H9 (cell line): ENCODE results near the gene TP53BP2. TPM values are rescaled to one million over a fixed set of nuclear protein-coding genes. Genes with fewer than 3 reads are reported as not detected.
"Not testable (repeated sequence)": the region's sequence is repeated elsewhere in the genome, so short reads cannot be mapped to it uniquely, and the experiment has no call there.

ENCODE experiments used
- DNase-seq: peaks from one replicate; pipeline ENCODE4 v3.0.0-alpha.2; 2017
- H2AFZ ChIP-seq: one replicate; pipeline ENCODE4 v1.6.1; 2013; ENCODE audit warnings: mild to moderate bottlenecking, low read length, control low read depth, moderate library complexity
- H2AK5ac ChIP-seq: 2 replicates; pipeline ENCODE4 v1.6.1; 2013; ENCODE audit warnings: low read length, control low read depth, mixed read lengths; ENCODE audit not compliant: insufficient read length
- H2BK120ac ChIP-seq: one replicate; pipeline ENCODE4 v1.6.1; 2013; ENCODE audit warnings: low read depth, mild to moderate bottlenecking, low read length, control low read depth, inconsistent platforms; ENCODE audit not compliant: poor library complexity, severe bottlenecking
- H2BK12ac ChIP-seq: 2 replicates; pipeline ENCODE4 v1.6.1; 2013; ENCODE audit warnings: low read length, control low read depth, mixed read lengths, low read depth; ENCODE audit not compliant: insufficient read length
- H2BK15ac ChIP-seq: 2 replicates; pipeline ENCODE4 v1.6.1; 2013; ENCODE audit warnings: low read depth, low read length, control low read depth
- H2BK20ac ChIP-seq: one replicate; pipeline ENCODE4 v1.6.1; 2013; ENCODE audit warnings: low read depth, mild to moderate bottlenecking, low read length, control low read depth, inconsistent platforms; ENCODE audit not compliant: poor library complexity, severe bottlenecking
- H2BK5ac ChIP-seq: 2 replicates; pipeline ENCODE4 v1.6.1; 2013; ENCODE audit warnings: low read length, control low read depth, mixed read lengths; ENCODE audit not compliant: insufficient read length
- H3K14ac ChIP-seq: 2 replicates; pipeline ENCODE4 v1.6.1; 2013; ENCODE audit warnings: low read length, control low read depth; ENCODE audit not compliant: insufficient read depth
- H3K18ac ChIP-seq: 2 replicates; pipeline ENCODE4 v1.6.1; 2013; ENCODE audit warnings: low read depth, mild to moderate bottlenecking, mixed read lengths, low read length, control low read depth; ENCODE audit not compliant: insufficient read length
- H3K23ac ChIP-seq: 2 replicates; pipeline ENCODE4 v1.6.1; 2013; ENCODE audit warnings: low read length, control low read depth, mixed read lengths, low read depth; ENCODE audit not compliant: insufficient read length
- H3K23me2 ChIP-seq: 2 replicates; pipeline ENCODE4 v1.6.1; 2013; ENCODE audit warnings: low read depth, mild to moderate bottlenecking, mixed read lengths, low read length, control low read depth; ENCODE audit not compliant: insufficient read length, poor library complexity, severe bottlenecking
- H3K27ac ChIP-seq: 2 replicates; pipeline ENCODE4 v1.5.1; 2013; ENCODE audit warnings: low read length, control low read depth, mixed read lengths, low read depth; ENCODE audit not compliant: insufficient read length
- H3K27me3 ChIP-seq: 2 replicates; pipeline ENCODE4 v1.6.1; 2013; ENCODE audit warnings: low read length, control low read depth, inconsistent platforms; ENCODE audit not compliant: insufficient read depth
- H3K4ac ChIP-seq: 2 replicates; pipeline ENCODE4 v1.6.1; 2013; ENCODE audit warnings: low read depth, mild to moderate bottlenecking, control low read depth, inconsistent platforms, low read length, moderate library complexity
- H3K4me1 ChIP-seq: 2 replicates; pipeline ENCODE4 v1.6.1; 2013; ENCODE audit warnings: low read length, control low read depth, inconsistent platforms; ENCODE audit not compliant: insufficient read depth
- H3K4me2 ChIP-seq: 2 replicates; pipeline ENCODE4 v1.6.1; 2013; ENCODE audit warnings: low read length, control low read depth, mixed read lengths; ENCODE audit not compliant: insufficient read length, insufficient read depth
- H3K56ac ChIP-seq: 2 replicates; pipeline ENCODE4 v1.6.1; 2013; ENCODE audit warnings: low read depth, mild to moderate bottlenecking, mixed read lengths, low read length, control low read depth; ENCODE audit not compliant: insufficient read length
- H3K79me1 ChIP-seq: 2 replicates; pipeline ENCODE4 v1.6.1; 2013; ENCODE audit warnings: low read depth, mild to moderate bottlenecking, moderate library complexity, low read length, control low read depth, inconsistent platforms; ENCODE audit not compliant: insufficient read depth, poor library complexity, severe bottlenecking
- H3K79me2 ChIP-seq: 2 replicates; pipeline ENCODE4 v1.6.1; 2013; ENCODE audit warnings: low read length, control low read depth, inconsistent platforms; ENCODE audit not compliant: insufficient read depth
- H3K9ac ChIP-seq: 2 replicates; pipeline ENCODE4 v1.6.1; 2013; ENCODE audit warnings: low read length, control low read depth, mixed read lengths; ENCODE audit not compliant: insufficient read length; ENCODE audit errors: extremely low read depth
- H3K9me3 ChIP-seq: one replicate; pipeline ENCODE4 v1.6.1; 2013; ENCODE audit warnings: low read depth, low read length, inconsistent platforms; ENCODE audit not compliant: control insufficient read depth
- H3T11ph ChIP-seq: one replicate; pipeline ENCODE4 v1.6.1; 2013; ENCODE audit warnings: mild to moderate bottlenecking, low read length, control low read depth, inconsistent platforms
- H4K20me1 ChIP-seq: one replicate; pipeline ENCODE4 v1.6.1; 2013; ENCODE audit not compliant: control insufficient read depth, insufficient read length, insufficient read depth
- H4K5ac ChIP-seq: 2 replicates; pipeline ENCODE4 v1.6.1; 2013; ENCODE audit warnings: low read depth, mild to moderate bottlenecking, mixed read lengths, low read length, control low read depth; ENCODE audit not compliant: insufficient read length
- H4K8ac ChIP-seq: replicated peaks from 2 replicates; pipeline ENCODE4 v1.6.1; 2013; ENCODE audit warnings: low read length, control low read depth, mixed read lengths, low read depth; ENCODE audit not compliant: insufficient read length
- H4K91ac ChIP-seq: 2 replicates; pipeline ENCODE4 v1.6.1; 2013; ENCODE audit warnings: low read depth, mild to moderate bottlenecking, moderate library complexity, mixed read lengths, low read length, control low read depth; ENCODE audit not compliant: insufficient read length
- H3K27ac Mint-ChIP-seq, 3 experiments: 2 replicates in 2 of 3; 3 replicates in 1 of 3; pipeline ENCODE4 v1.8.0; 2020 to 2021; ENCODE audit warnings: mixed read lengths in 3 of 3, mild to moderate bottlenecking in 1 of 3, moderate library complexity in 1 of 3
- H3K27me3 Mint-ChIP-seq: 2 replicates; pipeline ENCODE4 v1.8.0; 2021; ENCODE audit warnings: low read depth, mild to moderate bottlenecking, moderate library complexity, mixed read lengths
- H3K36me3 Mint-ChIP-seq, 3 experiments: 2 replicates in 2 of 3; 3 replicates in 1 of 3; pipeline ENCODE4 v1.8.0; 2020 to 2021; ENCODE audit warnings: low read depth in 3 of 3, mixed read lengths in 3 of 3; ENCODE audit not compliant: insufficient read depth in 1 of 3
- H3K4me1 Mint-ChIP-seq, 2 experiments: 2 replicates each; pipeline ENCODE4 v1.8.0; 2020; ENCODE audit warnings: mixed read lengths in 2 of 2
- H3K4me3 Mint-ChIP-seq, 2 experiments: 2 replicates in 1 of 2; 3 replicates in 1 of 2; pipeline ENCODE4 v1.8.0; 2020 to 2021; ENCODE audit warnings: mild to moderate bottlenecking in 2 of 2, mixed read lengths in 2 of 2, moderate library complexity in 1 of 2
- H3K9me3 Mint-ChIP-seq, 2 experiments: 2 replicates in 1 of 2; 3 replicates in 1 of 2; pipeline ENCODE4 v1.8.0; 2020; ENCODE audit warnings: mild to moderate bottlenecking in 2 of 2, mixed read lengths in 2 of 2, moderate library complexity in 1 of 2
- WGBS: extraction: QIAGEN DNeasy Blood & Tissue Kit; methylation state at CpG from one replicate; pipeline ENCODE4 v1.1.7; 2013; ENCODE audit warnings: missing lambda C conversion rate, low lambda C conversion rate, mixed read lengths; ENCODE audit not compliant: insufficient read length; ENCODE audit errors: extremely low coverage; 5-methylcytosine and 5-hydroxymethylcytosine counted together
- total RNA-seq: library from RNA; stranded (reverse); gene quantifications from 2 replicates; pipeline ENCODE4 v1.2.1, GENCODE V29; 2021
- TF ChIP-seq, protein P1 (sequence below): fragments of 200-600 bp; sonication (generic); conservative IDR thresholded peaks from 3 replicates; pipeline ENCODE4 v1.8.0; 2021; ENCODE audit warnings: antibody characterized with exemption, mild to moderate bottlenecking

TP53BP2 gene
- total RNA-seq, 1 experiment from 2014 or later = 49.7 TPM

DNA sequence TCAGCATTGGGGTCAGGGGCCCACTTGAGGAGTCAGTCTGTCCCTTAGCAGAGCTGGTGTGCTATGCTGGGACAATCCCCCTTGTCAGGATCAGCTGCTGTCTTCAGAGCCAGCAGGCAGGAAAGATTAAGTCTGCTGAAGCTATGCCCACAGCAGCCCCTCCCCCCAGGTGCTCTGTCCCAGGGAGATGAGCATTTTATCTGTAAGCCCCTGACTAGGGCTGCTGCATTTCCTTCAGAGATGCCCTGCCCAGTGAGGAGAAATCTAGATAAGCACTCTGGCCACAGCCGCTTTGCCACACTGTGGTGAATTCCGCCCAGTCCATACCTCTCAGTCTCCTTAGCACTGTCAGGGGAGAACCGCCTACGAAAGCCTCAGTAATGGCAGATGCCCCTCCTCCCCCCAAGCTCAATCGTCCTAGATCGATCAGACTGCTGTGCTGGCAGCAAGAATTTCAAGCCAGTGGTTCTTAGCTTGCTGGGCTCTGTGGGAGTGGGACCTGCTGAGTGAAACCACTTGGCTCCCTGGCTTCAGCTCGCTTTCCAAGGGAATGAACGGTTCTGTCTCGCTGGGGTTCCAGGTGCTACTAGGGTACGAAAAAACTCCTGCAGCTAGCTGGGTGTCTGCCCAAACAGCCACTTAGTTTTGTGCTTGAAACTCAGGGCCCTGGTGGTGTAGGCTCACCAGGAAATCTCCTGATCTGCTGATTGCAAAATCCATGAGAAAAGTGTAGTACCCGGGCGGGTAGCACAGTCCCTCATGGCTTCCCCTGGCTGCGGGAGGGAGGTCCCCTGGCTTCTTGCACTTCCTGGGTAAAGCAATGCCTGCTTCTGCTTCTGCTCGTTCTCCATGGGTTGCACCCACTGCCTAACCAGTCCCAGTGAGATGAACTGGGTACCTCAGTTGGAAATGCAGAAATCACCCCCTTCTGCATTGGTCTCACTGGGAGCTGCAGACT, 25.1 kb upstream of the TP53BP2 start:
- H3K27ac Mint-ChIP-seq = no peak overlapping the region
- WGBS = no CpG with 5 or more reads among the region's 14 CpGs

DNA sequence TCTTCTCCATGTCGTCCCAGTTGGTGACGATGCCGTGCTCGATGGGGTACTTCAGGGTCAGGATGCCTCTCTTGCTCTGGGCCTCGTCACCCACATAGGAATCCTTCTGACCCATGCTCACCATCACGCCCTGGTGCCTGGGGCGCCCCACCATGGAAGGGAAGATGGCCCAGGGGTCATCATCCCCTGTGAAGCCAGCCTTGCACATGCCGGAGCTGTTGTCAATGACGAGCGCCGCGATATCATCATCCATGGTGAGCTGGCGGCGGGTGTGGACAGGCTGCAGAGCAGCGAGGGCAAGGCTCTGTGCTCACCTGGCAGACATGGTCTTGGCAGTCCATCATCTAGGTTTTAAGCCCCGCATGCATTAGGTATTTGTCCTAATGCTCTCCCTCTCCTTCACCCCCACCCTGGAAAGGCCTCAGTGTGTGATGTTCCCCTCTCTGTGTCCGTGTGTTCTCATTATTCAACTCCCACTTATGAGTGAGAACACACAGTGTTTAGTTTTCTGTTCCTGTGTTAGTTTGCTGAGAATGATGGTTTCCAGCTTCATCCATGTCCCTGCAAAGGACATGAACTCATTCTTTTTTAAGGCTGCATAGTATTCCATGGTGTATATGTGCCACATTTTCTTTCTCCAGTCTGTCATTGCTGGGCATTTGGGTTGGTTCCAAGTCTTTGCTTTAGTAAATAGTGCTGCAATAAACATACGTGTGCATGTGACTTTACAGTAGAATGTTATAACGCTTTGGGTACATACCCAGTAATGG, 19.0 kb upstream of the TP53BP2 start:
- not testable (repeated sequence) for H3K4me2 ChIP-seq, H2BK15ac ChIP-seq, H3K56ac ChIP-seq, H3K79me2 ChIP-seq, H3K27ac ChIP-seq, H4K5ac ChIP-seq, H2BK20ac ChIP-seq, H3T11ph ChIP-seq, H3K4me1 Mint-ChIP-seq, H2BK12ac ChIP-seq, H3K14ac ChIP-seq, H3K9ac ChIP-seq, H3K23ac ChIP-seq, DNase-seq, H3K9me3 ChIP-seq, H3K79me1 ChIP-seq, H2BK5ac ChIP-seq, H3K23me2 ChIP-seq, H2BK120ac ChIP-seq, H3K9me3 Mint-ChIP-seq, H4K8ac ChIP-seq, H3K18ac ChIP-seq, H3K4ac ChIP-seq, H2AK5ac ChIP-seq, H3K27me3 ChIP-seq, H2AFZ ChIP-seq, H3K27ac Mint-ChIP-seq, H3K4me1 ChIP-seq, H4K20me1 ChIP-seq, H3K36me3 Mint-ChIP-seq, H4K91ac ChIP-seq, H3K4me3 Mint-ChIP-seq
- H3K27me3 Mint-ChIP-seq = peaks cover 15% of the 10 kb centered on the region
- WGBS = no CpG with 5 or more reads among the region's 19 CpGs

More for the DNA sequence above, 25.1 kb upstream of the TP53BP2 start:
- H3K79me1 ChIP-seq = no peaks in the 10 kb centered on the region
- no peak overlapping the region for H2BK5ac ChIP-seq
- Mint-ChIP-seq H3K4me3 (0 out of 5 replicates have a peak overlapping the region, but pooled peaks of 1 of the 2 experiments have one; percentile 33), H3K36me3 (peaks cover 0 to 6% (median 1%) of the 10 kb centered on the region in 3 experiments; a peak in 4 of 7 replicates), H3K4me1 (peaks cover 13 to 24% of the 10 kb centered on the region in 2 experiments), H3K27me3 (peaks cover 9% of the 10 kb centered on the region), H3K9me3 (peaks cover 8 to 9% of the 10 kb centered on the region in 2 experiments; a peak in 4 of 5 replicates)
- H4K20me1 ChIP-seq = no peaks in the 10 kb centered on the region
- peak overlapping the region; percentile 63; the same call in 1 of the 2 replicates for H3K14ac ChIP-seq
- H3K27ac ChIP-seq = no peak overlapping the region
- H3K79me2 ChIP-seq = no peaks in the 10 kb centered on the region
- H4K5ac ChIP-seq = no peak overlapping the region
- no peak overlapping the region for H2BK15ac ChIP-seq
- no peak overlapping the region for H3T11ph ChIP-seq
- H2BK20ac ChIP-seq = no peak overlapping the region
- H3K9ac ChIP-seq = no peak overlapping the region
- H4K8ac ChIP-seq = no peak overlapping the region
- H3K4ac ChIP-seq = no peak overlapping the region
- H3K18ac ChIP-seq = no peak overlapping the region
- no peak overlapping the region for H2AFZ ChIP-seq
- no peaks in the 10 kb centered on the region for H3K4me1 ChIP-seq
- H3K56ac ChIP-seq = no peak overlapping the region
- H3K23ac ChIP-seq = no peak overlapping the region
- peak; percentile 42 for DNase-seq
- H2AK5ac ChIP-seq = no peak overlapping the region
- H4K91ac ChIP-seq = no peak overlapping the region
- peaks cover 1% of the 10 kb centered on the region for H3K9me3 ChIP-seq
- no peak overlapping the region for H2BK12ac ChIP-seq
- no peaks in the 10 kb centered on the region for H3K23me2 ChIP-seq
- H2BK120ac ChIP-seq = no peak overlapping the region
- H3K4me2 ChIP-seq = no peak overlapping the region
- H3K27me3 ChIP-seq = no peaks in the 10 kb centered on the region
- TF ChIP-seq, protein P1, sequence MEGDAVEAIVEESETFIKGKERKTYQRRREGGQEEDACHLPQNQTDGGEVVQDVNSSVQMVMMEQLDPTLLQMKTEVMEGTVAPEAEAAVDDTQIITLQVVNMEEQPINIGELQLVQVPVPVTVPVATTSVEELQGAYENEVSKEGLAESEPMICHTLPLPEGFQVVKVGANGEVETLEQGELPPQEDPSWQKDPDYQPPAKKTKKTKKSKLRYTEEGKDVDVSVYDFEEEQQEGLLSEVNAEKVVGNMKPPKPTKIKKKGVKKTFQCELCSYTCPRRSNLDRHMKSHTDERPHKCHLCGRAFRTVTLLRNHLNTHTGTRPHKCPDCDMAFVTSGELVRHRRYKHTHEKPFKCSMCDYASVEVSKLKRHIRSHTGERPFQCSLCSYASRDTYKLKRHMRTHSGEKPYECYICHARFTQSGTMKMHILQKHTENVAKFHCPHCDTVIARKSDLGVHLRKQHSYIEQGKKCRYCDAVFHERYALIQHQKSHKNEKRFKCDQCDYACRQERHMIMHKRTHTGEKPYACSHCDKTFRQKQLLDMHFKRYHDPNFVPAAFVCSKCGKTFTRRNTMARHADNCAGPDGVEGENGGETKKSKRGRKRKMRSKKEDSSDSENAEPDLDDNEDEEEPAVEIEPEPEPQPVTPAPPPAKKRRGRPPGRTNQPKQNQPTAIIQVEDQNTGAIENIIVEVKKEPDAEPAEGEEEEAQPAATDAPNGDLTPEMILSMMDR = no peak
